GM12864 (cell line): ENCODE results near the gene UCP3.

ENCODE experiments used
- DNase-seq: peaks from one replicate; pipeline ENCODE4 v3.0.0-alpha.2; 2011; ENCODE audit warnings: low read depth
- H3K4me3 ChIP-seq: 2 replicates; pipeline ENCODE4 v1.5.1; 2011; ENCODE audit warnings: mild to moderate bottlenecking, low read depth, low read length, control low read depth
- CTCF ChIP-seq: IDR thresholded peaks from 2 replicates; pipeline ENCODE4 v1.5.1; 2011; ENCODE audit warnings: low read depth, mild to moderate bottlenecking, moderate library complexity, low read length, control low read depth, inconsistent platforms; ENCODE audit errors: missing control alignments

UCP3 gene

GRCh38 chr11:74008373-74009229 is at the start of gene UCP3:
Gene UCP3 (minus strand): TSS chr11:74009085. CDS start chr11:74007042, 2,043 bp downstream.
- TF ChIP-seq CTCF = no peak

GRCh38 chr11:74057249-74058151 is 48.6 kb upstream of the UCP3 start:
- H3K4me3 ChIP-seq = no peak overlapping the region
- TF ChIP-seq CTCF = no peak
- DNase-seq = no peak

More at GRCh38 chr11:74008373-74009229, at the start of gene UCP3:
- no peak within 1 kb of the TSS for H3K4me3 ChIP-seq
- DNase-seq = no peak

- TF ChIP-seq CTCF = no peak
- no peak for DNase-seq
- no peak overlapping the region for H3K4me3 ChIP-seq
Observed at GRCh38 chr11:74055938-74056337, 47.1 kb upstream of the UCP3 start.

GRCh38 chr11:74050465-74050864 is 41.6 kb upstream of the UCP3 start:
- no peak for TF ChIP-seq CTCF
- no peak for DNase-seq
- no peak overlapping the region for H3K4me3 ChIP-seq

GRCh38 chr11:74048993-74049392 is 40.1 kb upstream of the UCP3 start:
- no peak overlapping the region for H3K4me3 ChIP-seq
- no peak for TF ChIP-seq CTCF
- DNase-seq = no peak

GRCh38 chr11:74044538-74044937 is 35.7 kb upstream of the UCP3 start:
- no peak for DNase-seq
- no peak overlapping the region for H3K4me3 ChIP-seq
- TF ChIP-seq CTCF = no peak
